A549 treated with Hydrocortisone at 1 μM for 4 hours (cell line): ENCODE results near the gene MYO19. TPM values are rescaled to one million over a fixed set of nuclear protein-coding genes. Genes with fewer than 3 reads are reported as not detected.

Experiments
- total RNA-seq: library from RNA; stranded (reverse); fragments of 200-300 nt; extraction: Qiagen RNA extraction; gene quantifications from 5 replicates; pipeline ENCODE4 v1.2.3, GENCODE V29; 2022

MYO19 gene
- total RNA-seq, result 51.9 to 59.2 TPM (median 57.1 TPM) in 5 replicates

DNA sequence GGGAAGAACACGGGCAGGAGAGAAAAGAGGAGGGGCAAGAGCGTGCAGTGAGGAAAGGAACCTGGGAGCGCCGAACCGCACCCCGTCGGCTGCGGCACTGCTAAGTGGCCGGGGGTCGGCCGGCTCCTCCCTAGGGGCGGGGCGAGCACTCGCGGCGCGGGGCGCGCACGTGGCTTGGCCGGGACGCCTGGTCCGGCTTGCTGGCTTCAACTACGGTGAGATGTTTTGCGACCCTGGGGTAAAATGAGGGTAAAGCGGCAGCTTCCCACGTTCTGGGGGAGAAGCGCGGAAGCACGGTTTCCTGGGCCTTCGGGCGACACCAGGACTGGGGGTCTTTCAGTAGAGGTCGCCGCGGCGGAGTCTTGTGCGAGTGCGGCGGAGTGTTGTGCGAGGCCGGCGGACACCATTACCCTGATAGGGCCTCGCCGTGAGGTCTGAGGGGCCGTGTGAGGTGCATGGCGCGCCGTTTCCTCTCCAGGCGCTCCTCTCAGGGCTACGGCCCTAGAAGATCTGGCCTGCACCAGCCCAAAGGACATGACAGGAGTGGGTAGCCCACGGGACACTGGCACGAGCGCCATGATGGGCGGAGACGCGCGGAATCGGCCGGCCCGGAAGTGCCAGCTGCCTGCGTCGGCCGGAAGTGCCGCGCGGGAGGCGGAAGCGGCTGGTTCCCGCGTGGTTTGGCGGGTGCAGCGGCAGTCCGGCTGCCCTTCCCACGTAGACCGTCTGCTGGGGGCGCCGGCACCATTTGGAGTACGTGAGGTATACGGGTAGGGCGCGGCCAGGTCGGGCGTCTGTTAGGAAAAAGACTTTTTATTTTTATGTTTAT, at the start of gene MYO19, which contains the start of gene PIGW:
TSS of gene MYO19 (minus strand) at position 29 of the 829 bp plus-strand sequence. CDS start 2,330 bp downstream, outside the sequence.
TSS of gene PIGW (plus strand) at position 148 of the 829 bp plus-strand sequence. CDS start 2,115 bp downstream, outside the sequence.

DNA sequence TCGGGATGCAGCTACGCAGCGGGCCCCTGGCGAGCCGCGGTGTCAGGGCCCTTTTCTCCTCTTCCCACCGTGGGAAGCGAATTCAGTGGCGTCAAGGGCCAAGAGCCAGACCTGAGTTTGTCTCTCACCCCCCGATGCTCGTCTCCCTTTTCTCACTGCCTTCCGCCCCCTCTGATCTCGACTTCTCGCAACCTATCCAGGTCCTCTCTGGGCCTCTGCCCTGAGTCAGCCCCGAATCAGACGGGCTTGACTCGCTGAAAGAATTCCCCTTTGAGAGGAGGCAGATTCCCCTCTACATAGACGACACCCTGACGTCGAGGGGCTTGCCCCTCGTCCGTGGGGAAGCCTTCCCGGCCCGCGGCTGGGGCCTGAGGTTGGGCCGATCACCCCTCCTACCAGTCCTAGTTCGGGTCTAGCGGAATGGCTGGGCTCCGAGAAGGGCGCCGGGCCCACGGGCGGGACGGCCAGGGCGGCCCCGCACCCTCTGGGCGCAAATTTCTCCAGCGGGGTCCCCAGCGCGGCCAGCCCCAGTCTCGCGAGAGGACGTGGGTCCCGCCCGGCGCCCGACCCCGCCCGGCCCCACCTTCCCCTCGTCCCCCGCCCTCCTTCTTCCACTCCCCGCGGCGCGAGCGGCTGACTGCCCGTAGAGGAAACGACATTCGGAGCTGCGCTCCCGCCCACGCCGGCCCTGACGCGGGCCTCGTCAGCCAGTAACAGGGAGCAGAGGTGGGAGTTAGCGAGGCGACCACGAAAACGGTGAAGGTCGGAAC, 9.8 kb upstream of the MYO19 start, which contains the start of gene GGNBP2:
TSS of gene GGNBP2 (plus strand) at position 613 of the 770 bp plus-strand sequence. CDS start 806 bp downstream, outside the sequence.

DNA sequence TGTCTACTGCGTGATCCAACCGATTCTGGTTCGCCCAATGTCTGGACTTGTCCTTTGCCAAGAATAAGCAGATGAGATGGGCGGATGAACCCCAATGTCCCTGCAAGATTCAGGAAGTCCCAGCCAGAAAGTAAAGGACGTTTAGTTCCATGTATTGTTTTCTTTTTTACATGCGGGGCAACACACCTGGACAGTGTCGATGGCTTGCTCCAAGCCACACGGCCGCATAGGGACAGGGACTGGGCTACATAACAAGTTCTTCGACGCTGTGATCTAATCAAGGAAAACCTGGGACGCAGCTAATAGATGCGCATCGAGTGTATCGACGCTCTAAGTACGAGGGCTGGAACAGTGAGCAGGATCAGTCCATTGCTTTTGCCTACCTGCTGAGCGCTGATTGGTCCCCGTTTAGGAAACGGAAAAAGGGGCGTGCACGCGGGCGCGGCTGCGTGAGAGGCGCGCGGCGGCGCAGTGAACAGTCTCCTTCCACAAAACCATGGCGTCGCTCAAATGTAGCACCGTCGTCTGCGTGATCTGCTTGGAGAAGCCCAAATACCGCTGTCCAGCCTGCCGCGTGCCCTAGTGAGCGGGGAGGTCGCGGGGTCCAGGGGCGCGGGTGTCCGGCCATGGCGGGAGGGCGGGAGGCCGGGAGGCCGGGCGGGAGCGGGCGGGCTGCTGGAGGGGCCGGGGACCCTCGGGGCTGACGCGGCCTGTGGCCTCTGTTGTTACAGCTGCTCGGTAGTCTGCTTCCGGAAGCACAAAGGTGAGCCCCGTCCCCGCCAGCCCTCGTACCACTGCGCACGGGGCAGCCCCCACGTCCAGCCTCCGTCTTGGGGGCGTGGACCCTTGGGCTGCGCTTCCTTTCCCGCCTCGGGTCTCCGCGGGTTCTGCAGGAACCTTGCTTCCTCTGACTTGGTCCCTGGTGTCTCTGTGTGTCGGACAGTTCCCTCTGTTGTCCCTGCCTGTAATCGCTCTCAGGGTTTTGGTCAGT, 48.2 kb downstream of the MYO19 start, which contains the start of gene ZNHIT3:
TSS of gene ZNHIT3 (plus strand) at position 478 of the 991 bp plus-strand sequence. CDS start at position 497, 19 bp downstream.

Other genes starting within 250 kb of the MYO19 start
- gene TBC1D3G, start 211.0 kb downstream of the MYO19 start, total RNA-seq, result not detected in 5 replicates
- not detected in 5 replicates for gene TBC1D3H, start 146.4 kb downstream of the MYO19 start, total RNA-seq
- 77.2 to 87.0 TPM (median 83.6 TPM) in 5 replicates for gene ZNHIT3, start 48.2 kb downstream of the MYO19 start, total RNA-seq
- gene PIGW, start 119 bp upstream of the MYO19 start, total RNA-seq, result 22.5 to 32.3 TPM (median 23.4 TPM) in 5 replicates
- 61.3 to 69.8 TPM (median 62.0 TPM) in 5 replicates for gene GGNBP2, start 10.1 kb upstream of the MYO19 start, total RNA-seq
- 7.5 to 9.1 TPM (median 8.6 TPM) in 5 replicates for gene DHRS11, start 57.0 kb upstream of the MYO19 start, total RNA-seq
- gene MRM1, start 66.7 kb upstream of the MYO19 start, total RNA-seq, result 13.3 to 17.2 TPM (median 15.0 TPM) in 5 replicates